HG02981 (cell line): ENCODE data around the gene SLC7A4.
"Not testable (repeated sequence)": the region's sequence is repeated elsewhere in the genome, so short reads cannot be mapped to it uniquely, and the experiment has no call there.

Source experiments
- ATAC-seq: cut with Tn5 transposase; IDR thresholded peaks from one replicate; pipeline ENCODE4 v1.9.1; 2021; ENCODE audit warnings: mild to moderate bottlenecking, moderate library complexity; ENCODE audit not compliant: unreplicated experiment

The SLC7A4 gene

GRCh38 chr22:21032037-21032867, at the start of gene SLC7A4:
Gene SLC7A4 (minus strand): TSS chr22:21032561. CDS start chr22:21031812, 749 bp downstream.
- no peak for ATAC-seq

- no peak for ATAC-seq
Measured at GRCh38 chr22:21080435-21081137, 48.2 kb upstream of the SLC7A4 start.

- ATAC-seq, result no peak
Measured at GRCh38 chr22:21079493-21079892, 47.1 kb upstream of the SLC7A4 start.

- ATAC-seq, result no peak
Measured at GRCh38 chr22:21078916-21079315, 46.6 kb upstream of the SLC7A4 start.

- no peak for ATAC-seq
Measured at GRCh38 chr22:21077884-21078508, 45.6 kb upstream of the SLC7A4 start.

GRCh38 chr22:21076912-21077625, 44.7 kb upstream of the SLC7A4 start:
- ATAC-seq, result no peak

GRCh38 chr22:21075516-21076138, 43.3 kb upstream of the SLC7A4 start:
- no peak for ATAC-seq

GRCh38 chr22:21074102-21074715, 41.8 kb upstream of the SLC7A4 start:
- no peak for ATAC-seq

GRCh38 chr22:21073482-21073881, 41.1 kb upstream of the SLC7A4 start:
- no peak for ATAC-seq

GRCh38 chr22:21073023-21073422, 40.7 kb upstream of the SLC7A4 start:
- ATAC-seq, result no peak

- ATAC-seq, result not testable (repeated sequence)
Measured at GRCh38 chr22:21071796-21072195, 39.4 kb upstream of the SLC7A4 start.

- ATAC-seq, result no peak
Measured at GRCh38 chr22:21070690-21071615, 38.6 kb upstream of the SLC7A4 start.

- ATAC-seq, result no peak
Measured at GRCh38 chr22:21069375-21069774, 37.0 kb upstream of the SLC7A4 start.

- no peak for ATAC-seq
Measured at GRCh38 chr22:21068681-21069276, 36.4 kb upstream of the SLC7A4 start.

- ATAC-seq, result no peak
Measured at GRCh38 chr22:21067901-21068680, 35.7 kb upstream of the SLC7A4 start.

- no peak for ATAC-seq
Measured at GRCh38 chr22:21067075-21067900, 34.9 kb upstream of the SLC7A4 start.
